BLaER1 (cell line): ENCODE results near the gene KLF17.

Experiments
- H3K27ac ChIP-seq: shearing (Covaris generic); formaldehyde crosslinking; 2 replicates; pipeline ENCODE4 v1.8.1; 2022
- H3K27me3 ChIP-seq: shearing (Covaris generic); formaldehyde crosslinking; 2 replicates; pipeline ENCODE4 v1.8.1; 2022
- H3K36me3 ChIP-seq: shearing (Covaris generic); formaldehyde crosslinking; 2 replicates; pipeline ENCODE4 v1.8.1; 2022
- H3K4me1 ChIP-seq: shearing (Covaris generic); formaldehyde crosslinking; 2 replicates; pipeline ENCODE4 v1.8.1; 2022
- H3K4me2 ChIP-seq: shearing (Covaris generic); formaldehyde crosslinking; 2 replicates; pipeline ENCODE4 v1.8.1; 2022
- H3K4me3 ChIP-seq: shearing (Covaris generic); formaldehyde crosslinking; 2 replicates; pipeline ENCODE4 v1.8.1; 2022
- H3K9ac ChIP-seq: shearing (Covaris generic); formaldehyde crosslinking; 2 replicates; pipeline ENCODE4 v1.8.1; 2022
- H3K9me3 ChIP-seq: shearing (Covaris generic); formaldehyde crosslinking; 2 replicates; pipeline ENCODE4 v1.8.1; 2022
- H4K20me1 ChIP-seq: shearing (Covaris generic); formaldehyde crosslinking; 2 replicates; pipeline ENCODE4 v1.8.1; 2022
- Cebpa-rat ChIP-seq: shearing (Covaris generic); IDR thresholded peaks from 2 replicates; pipeline ENCODE4 v1.8.1; 2022

The KLF17 gene

GRCh38 chr1:44118682-44119081, at the start of gene KLF17:
Gene KLF17 (plus strand): TSS chr1:44118821. CDS start chr1:44118908, 87 bp downstream.
- Histone ChIP-seq H3K4me3 (no peak within 1 kb of the TSS), H3K9me3 (no peaks in the 10 kb centered on the region), H3K27me3 (no peaks in the 10 kb centered on the region), H3K36me3 (no peaks in the 10 kb centered on the region), H3K27ac (no peak within 1 kb of the TSS), H3K4me2 (no peak within 1 kb of the TSS), H3K9ac (no peak within 1 kb of the TSS), H3K4me1 (no peaks in the 10 kb centered on the region), H4K20me1 (no peaks in the 10 kb centered on the region)
- no peak for TF ChIP-seq Cebpa-rat

GRCh38 chr1:44071461-44071860, 47.2 kb upstream of the KLF17 start:
- H3K4me1 ChIP-seq: peaks cover 75% of the 10 kb centered on the region
- H3K4me2 ChIP-seq: no peak overlapping the region
- H3K4me3 ChIP-seq: no peak overlapping the region
- H3K27ac ChIP-seq: no peak overlapping the region
- no peaks in the 10 kb centered on the region for H4K20me1 ChIP-seq
- no peak for TF ChIP-seq Cebpa-rat
- peaks cover 5% of the 10 kb centered on the region; the same call in 1 of the 2 replicates for H3K9me3 ChIP-seq
- H3K9ac ChIP-seq: no peak overlapping the region
- H3K36me3 ChIP-seq: no peaks in the 10 kb centered on the region
- H3K27me3 ChIP-seq: no peaks in the 10 kb centered on the region

DNA sequence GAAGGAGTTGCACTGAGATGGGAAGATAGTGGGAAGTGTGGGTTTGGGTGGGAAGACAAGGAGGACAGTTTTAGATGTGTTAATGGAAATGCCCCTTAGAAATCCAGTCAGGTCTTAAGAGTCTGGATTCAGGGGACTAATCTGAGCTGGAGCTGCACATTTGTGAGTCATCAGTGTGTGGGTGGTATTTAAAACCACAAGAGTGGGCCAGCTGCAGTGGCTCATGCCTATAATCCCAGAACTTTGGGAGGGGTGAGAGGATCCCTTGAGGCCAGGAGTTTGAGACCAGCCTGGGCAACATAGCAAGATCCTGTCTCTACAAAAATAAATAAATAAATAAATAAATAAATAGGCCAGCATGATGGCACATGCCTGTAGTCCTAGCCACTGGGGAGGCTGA, 46.4 kb upstream of the KLF17 start:
- H3K36me3 ChIP-seq: no peaks in the 10 kb centered on the region
- peaks cover 68% of the 10 kb centered on the region for H3K4me1 ChIP-seq
- no peak overlapping the region for H3K9ac ChIP-seq
- H3K4me3 ChIP-seq: no peak overlapping the region
- no peak overlapping the region for H3K27ac ChIP-seq
- no peak for TF ChIP-seq Cebpa-rat
- no peak overlapping the region for H3K4me2 ChIP-seq
- H3K9me3 ChIP-seq: peaks cover 5% of the 10 kb centered on the region; the same call in 1 of the 2 replicates
- H4K20me1 ChIP-seq: no peaks in the 10 kb centered on the region
- no peaks in the 10 kb centered on the region for H3K27me3 ChIP-seq

- H3K27ac ChIP-seq: no peak overlapping the region
- H3K36me3 ChIP-seq: no peaks in the 10 kb centered on the region
- no peaks in the 10 kb centered on the region for H4K20me1 ChIP-seq
- H3K4me3 ChIP-seq: no peak overlapping the region
- H3K27me3 ChIP-seq: no peaks in the 10 kb centered on the region
- no peak for TF ChIP-seq Cebpa-rat
- H3K4me2 ChIP-seq: peak overlapping the region; percentile 58
- H3K9ac ChIP-seq: no peak overlapping the region
- H3K9me3 ChIP-seq: peaks cover 5% of the 10 kb centered on the region; the same call in 1 of the 2 replicates
- H3K4me1 ChIP-seq: peaks cover 61% of the 10 kb centered on the region
These were observed 45.8 kb upstream of the KLF17 start for GRCh38 chr1:44072821-44073220.

- no peak overlapping the region for H3K9ac ChIP-seq
- TF ChIP-seq Cebpa-rat: no peak
- H3K4me1 ChIP-seq: peaks cover 55% of the 10 kb centered on the region
- no peaks in the 10 kb centered on the region for H3K36me3 ChIP-seq
- H3K27me3 ChIP-seq: no peaks in the 10 kb centered on the region
- no peak overlapping the region for H3K27ac ChIP-seq
- H3K4me3 ChIP-seq: no peak overlapping the region
- H4K20me1 ChIP-seq: no peaks in the 10 kb centered on the region
- peaks cover 5% of the 10 kb centered on the region; the same call in 1 of the 2 replicates for H3K9me3 ChIP-seq
- H3K4me2 ChIP-seq: peak overlapping the region; percentile 58
These were observed 45.1 kb upstream of the KLF17 start for GRCh38 chr1:44073528-44073927.

GRCh38 chr1:44074415-44074814, 44.2 kb upstream of the KLF17 start:
- no peak for TF ChIP-seq Cebpa-rat
- peaks cover 5% of the 10 kb centered on the region; the same call in 1 of the 2 replicates for H3K9me3 ChIP-seq
- H4K20me1 ChIP-seq: no peaks in the 10 kb centered on the region
- no peak overlapping the region for H3K9ac ChIP-seq
- H3K4me2 ChIP-seq: no peak overlapping the region
- H3K27ac ChIP-seq: no peak overlapping the region
- H3K4me1 ChIP-seq: peaks cover 51% of the 10 kb centered on the region
- no peaks in the 10 kb centered on the region for H3K27me3 ChIP-seq
- no peaks in the 10 kb centered on the region for H3K36me3 ChIP-seq
- no peak overlapping the region for H3K4me3 ChIP-seq

GRCh38 chr1:44076066-44076465, 42.6 kb upstream of the KLF17 start:
- no peaks in the 10 kb centered on the region for H3K27me3 ChIP-seq
- TF ChIP-seq Cebpa-rat: no peak
- no peak overlapping the region for H3K27ac ChIP-seq
- no peak overlapping the region for H3K9ac ChIP-seq
- H3K36me3 ChIP-seq: no peaks in the 10 kb centered on the region
- no peak overlapping the region for H3K4me3 ChIP-seq
- H4K20me1 ChIP-seq: no peaks in the 10 kb centered on the region
- H3K4me2 ChIP-seq: no peak overlapping the region
- H3K9me3 ChIP-seq: no peaks in the 10 kb centered on the region
- peaks cover 34% of the 10 kb centered on the region for H3K4me1 ChIP-seq

DNA sequence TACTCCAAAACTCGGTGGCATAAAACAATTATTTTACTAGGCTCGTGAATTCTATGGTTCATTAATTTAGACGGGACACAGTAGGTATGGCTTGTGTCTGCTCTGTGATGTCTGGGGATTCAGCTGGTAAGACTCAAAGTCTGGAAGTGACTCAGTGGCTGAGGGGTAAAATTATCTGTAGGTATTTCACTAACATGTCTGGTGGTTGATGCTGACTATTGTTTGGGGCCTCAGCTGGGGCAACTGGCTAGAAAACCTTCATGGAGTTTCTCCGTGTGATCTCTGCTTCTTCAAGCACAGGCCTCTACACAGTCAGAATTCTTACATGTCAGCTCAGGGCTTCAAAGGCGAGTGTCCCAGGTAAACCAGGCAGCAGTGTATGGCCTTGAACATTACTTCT, 41.2 kb upstream of the KLF17 start:
- Histone ChIP-seq H3K27ac (no peak overlapping the region), H3K27me3 (no peaks in the 10 kb centered on the region), H3K4me1 (peaks cover 21% of the 10 kb centered on the region), H3K9me3 (no peaks in the 10 kb centered on the region), H3K4me3 (no peak overlapping the region), H3K4me2 (no peak overlapping the region), H3K9ac (no peak overlapping the region), H4K20me1 (no peaks in the 10 kb centered on the region), H3K36me3 (no peaks in the 10 kb centered on the region)
- no peak for TF ChIP-seq Cebpa-rat

- no peak for TF ChIP-seq Cebpa-rat
- H3K27me3 ChIP-seq: no peaks in the 10 kb centered on the region
- H3K4me1 ChIP-seq: peaks cover 16% of the 10 kb centered on the region
- H3K9ac ChIP-seq: no peak overlapping the region
- H4K20me1 ChIP-seq: no peaks in the 10 kb centered on the region
- H3K27ac ChIP-seq: no peak overlapping the region
- no peak overlapping the region for H3K4me2 ChIP-seq
- H3K4me3 ChIP-seq: no peak overlapping the region
- H3K9me3 ChIP-seq: no peaks in the 10 kb centered on the region
- no peaks in the 10 kb centered on the region for H3K36me3 ChIP-seq
These were observed 40.5 kb upstream of the KLF17 start for GRCh38 chr1:44078104-44078503.

GRCh38 chr1:44079566-44079965, 39.1 kb upstream of the KLF17 start:
- Histone ChIP-seq H3K27me3 (no peaks in the 10 kb centered on the region), H3K27ac (no peak overlapping the region), H4K20me1 (no peaks in the 10 kb centered on the region), H3K9me3 (no peaks in the 10 kb centered on the region), H3K36me3 (no peaks in the 10 kb centered on the region), H3K4me2 (no peak overlapping the region), H3K9ac (no peak overlapping the region), H3K4me3 (no peak overlapping the region), H3K4me1 (peaks cover 5% of the 10 kb centered on the region)
- TF ChIP-seq Cebpa-rat: no peak
